ENCODE measurements around the gene NOTCH3.

DNA sequence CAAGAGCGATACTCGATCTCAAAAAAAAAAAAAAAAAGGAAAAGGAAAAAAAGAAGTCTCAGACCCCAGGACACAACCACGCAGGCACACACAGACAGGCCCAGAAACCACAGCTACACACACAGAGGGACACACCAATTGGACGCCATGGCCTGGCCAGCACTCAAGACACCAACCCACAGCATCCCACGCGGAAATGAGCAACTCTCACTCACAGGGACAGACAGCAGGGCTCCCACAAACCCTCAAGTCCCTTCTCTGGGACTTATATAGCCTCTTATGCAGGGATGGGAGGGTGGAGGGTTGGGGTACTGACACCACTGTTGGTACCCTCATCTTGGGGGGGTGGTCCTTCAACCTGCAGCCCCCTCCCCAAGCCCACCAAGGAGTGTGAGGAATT is 5.9 kb downstream of the NOTCH3 start:
- TF ChIP-seq, protein P1, sequence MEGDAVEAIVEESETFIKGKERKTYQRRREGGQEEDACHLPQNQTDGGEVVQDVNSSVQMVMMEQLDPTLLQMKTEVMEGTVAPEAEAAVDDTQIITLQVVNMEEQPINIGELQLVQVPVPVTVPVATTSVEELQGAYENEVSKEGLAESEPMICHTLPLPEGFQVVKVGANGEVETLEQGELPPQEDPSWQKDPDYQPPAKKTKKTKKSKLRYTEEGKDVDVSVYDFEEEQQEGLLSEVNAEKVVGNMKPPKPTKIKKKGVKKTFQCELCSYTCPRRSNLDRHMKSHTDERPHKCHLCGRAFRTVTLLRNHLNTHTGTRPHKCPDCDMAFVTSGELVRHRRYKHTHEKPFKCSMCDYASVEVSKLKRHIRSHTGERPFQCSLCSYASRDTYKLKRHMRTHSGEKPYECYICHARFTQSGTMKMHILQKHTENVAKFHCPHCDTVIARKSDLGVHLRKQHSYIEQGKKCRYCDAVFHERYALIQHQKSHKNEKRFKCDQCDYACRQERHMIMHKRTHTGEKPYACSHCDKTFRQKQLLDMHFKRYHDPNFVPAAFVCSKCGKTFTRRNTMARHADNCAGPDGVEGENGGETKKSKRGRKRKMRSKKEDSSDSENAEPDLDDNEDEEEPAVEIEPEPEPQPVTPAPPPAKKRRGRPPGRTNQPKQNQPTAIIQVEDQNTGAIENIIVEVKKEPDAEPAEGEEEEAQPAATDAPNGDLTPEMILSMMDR (IDR thresholded peaks at IDR 0.05) = no peak
- TF ChIP-seq POLR2A (IDR thresholded peaks at IDR 0.05) = no peak

Measured in ovary (tissue), 3 donors.